ENCODE results near the gene RAB7A. TPM values are rescaled to one million over a fixed set of nuclear protein-coding genes. Genes with fewer than 3 reads are reported as not detected.
A peak's percentile ranks its signal among the peaks of the same experiment; 100 is the strongest.

RAB7A gene
- total and polyA plus RNA-seq, 2 of the 13 experiments (the other 11 are each of a cell fraction or from before 2014, with no cell fraction given), result 26.5 to 182 TPM

DNA sequence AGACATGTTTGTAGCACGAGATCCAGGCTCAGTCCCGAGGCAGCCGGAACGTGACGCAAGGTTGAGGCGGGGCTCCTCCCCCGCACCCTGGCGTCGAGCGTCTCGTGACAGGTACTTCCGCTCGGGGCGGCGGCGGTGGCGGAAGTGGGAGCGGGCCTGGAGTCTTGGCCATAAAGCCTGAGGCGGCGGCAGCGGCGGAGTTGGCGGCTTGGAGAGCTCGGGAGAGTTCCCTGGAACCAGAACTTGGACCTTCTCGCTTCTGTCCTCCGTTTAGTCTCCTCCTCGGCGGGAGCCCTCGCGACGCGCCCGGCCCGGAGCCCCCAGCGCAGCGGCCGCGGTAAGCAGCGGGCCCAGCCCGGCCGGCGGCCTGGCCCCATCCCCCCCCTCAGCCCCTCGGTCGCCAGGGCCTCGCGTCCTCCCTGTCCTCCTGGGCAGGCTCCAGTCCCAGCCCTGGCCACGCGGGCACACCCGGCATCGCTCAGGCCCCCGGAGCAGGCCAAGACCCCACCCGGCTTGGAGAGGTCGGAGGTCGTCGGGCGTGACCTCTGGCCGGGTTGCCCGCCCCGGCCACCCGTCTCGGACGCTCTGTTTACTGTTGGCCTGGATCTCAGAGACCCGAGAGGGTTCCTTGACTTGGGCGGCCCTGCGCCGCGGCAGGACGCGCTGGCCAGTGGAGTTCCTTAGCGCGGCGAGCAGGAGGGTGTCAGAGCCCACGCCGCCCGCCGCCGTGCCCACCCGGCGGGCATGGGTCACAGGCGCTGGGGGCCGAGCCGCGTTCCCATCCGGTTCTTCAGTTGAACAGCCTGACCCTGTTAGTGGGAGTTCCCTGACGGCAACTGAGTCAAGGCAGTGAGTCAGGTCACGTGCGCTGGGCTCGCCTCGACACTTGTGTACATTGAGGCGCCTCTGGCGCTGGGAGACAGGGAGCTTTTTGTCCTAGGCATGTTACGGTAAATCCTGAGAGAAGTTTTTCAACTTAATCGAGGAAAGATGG lies at the start of gene RAB7A (continued):
- TF ChIP-seq FOSL1 (CRISPR knock-in tag; IDR thresholded peaks at IDR 0.05; ENCODE audit: borderline replicate concordance) (no peak), GTF2F1 (IDR thresholded peaks at IDR 0.05; ENCODE audit: low read length) (0 out of 2 replicates have a peak, but pooled peaks have one; percentile 48), ZNF136 (CRISPR knock-in tag; IDR thresholded peaks at IDR 0.05; ENCODE audit: low read depth) (no peak), ZNF674 (CRISPR knock-in tag; IDR thresholded peaks at IDR 0.05; ENCODE audit: low read depth) (no peak), ZNF274 (CRISPR knock-in tag; IDR thresholded peaks at IDR 0.05) (peak; percentile 55; the same call in 1 of the 2 replicates), ZNF205 (CRISPR knock-in tag; IDR thresholded peaks at IDR 0.05) (no peak), ZFP36L2 (CRISPR knock-in tag; IDR thresholded peaks at IDR 0.05) (no peak), ZNF644 (CRISPR knock-in tag; IDR thresholded peaks at IDR 0.05; ENCODE audit: low read depth) (no peak), REXO4 (CRISPR knock-in tag; IDR thresholded peaks at IDR 0.05; ENCODE audit: borderline replicate concordance) (no peak), HNRNPH1 (optimal IDR thresholded peaks at IDR 0.05; ENCODE audit: low read depth, low read length) (peak; percentile 32), HDAC6 (IDR thresholded peaks at IDR 0.05; ENCODE audit: low read depth, low read length) (no peak), ARNT (IDR thresholded peaks at IDR 0.05) (no peak), ZMYM3 (CRISPR knock-in tag; IDR thresholded peaks at IDR 0.05) (peak; percentile 42; the same call in 1 of the 2 replicates), TBP (CRISPR knock-in tag; IDR thresholded peaks at IDR 0.05) (peak; percentile 49; the same call in 1 of the 2 replicates), SMC3 (IDR thresholded peaks at IDR 0.05; ENCODE audit: low read length) (no peak), RXRB (CRISPR knock-in tag; IDR thresholded peaks at IDR 0.05; ENCODE audit: borderline replicate concordance) (peak; percentile 73)
- TF ChIP-seq, protein P1, sequence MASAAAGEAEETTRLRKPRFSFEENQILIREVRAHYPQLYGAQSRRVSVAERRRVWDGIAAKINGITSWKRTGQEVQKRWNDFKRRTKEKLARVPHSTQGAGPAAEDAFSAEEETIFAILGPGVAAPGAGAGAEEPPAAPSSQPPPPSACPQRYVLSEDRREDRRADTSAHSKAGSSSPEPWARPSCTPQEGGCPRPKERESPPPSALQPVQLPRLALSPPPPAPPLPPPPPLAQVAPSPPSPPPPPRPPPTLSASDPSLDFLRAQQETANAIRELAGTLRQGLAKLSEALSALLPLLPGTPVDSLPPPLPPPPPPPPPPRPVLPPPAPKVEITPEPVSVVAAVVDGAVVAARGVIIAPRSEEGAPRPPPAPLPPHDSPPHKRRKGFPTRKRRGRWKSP (CRISPR knock-in tag; IDR thresholded peaks at IDR 0.05), result no peak
- TF ChIP-seq, protein P2, sequence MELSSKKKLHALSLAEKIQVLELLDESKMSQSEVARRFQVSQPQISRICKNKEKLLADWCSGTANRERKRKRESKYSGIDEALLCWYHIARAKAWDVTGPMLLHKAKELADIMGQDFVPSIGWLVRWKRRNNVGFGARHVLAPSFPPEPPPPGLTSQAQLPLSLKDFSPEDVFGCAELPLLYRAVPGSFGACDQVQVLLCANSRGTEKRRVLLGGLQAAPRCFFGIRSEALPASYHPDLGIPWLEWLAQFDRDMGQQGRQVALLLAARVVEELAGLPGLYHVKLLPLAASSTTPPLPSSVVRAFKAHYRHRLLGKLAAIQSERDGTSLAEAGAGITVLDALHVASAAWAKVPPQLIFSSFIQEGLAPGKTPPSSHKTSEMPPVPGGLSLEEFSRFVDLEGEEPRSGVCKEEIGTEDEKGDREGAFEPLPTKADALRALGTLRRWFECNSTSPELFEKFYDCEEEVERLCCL (CRISPR knock-in tag; IDR thresholded peaks at IDR 0.05; ENCODE audit: borderline replicate concordance), result no peak
- TF ChIP-seq, protein P3, sequence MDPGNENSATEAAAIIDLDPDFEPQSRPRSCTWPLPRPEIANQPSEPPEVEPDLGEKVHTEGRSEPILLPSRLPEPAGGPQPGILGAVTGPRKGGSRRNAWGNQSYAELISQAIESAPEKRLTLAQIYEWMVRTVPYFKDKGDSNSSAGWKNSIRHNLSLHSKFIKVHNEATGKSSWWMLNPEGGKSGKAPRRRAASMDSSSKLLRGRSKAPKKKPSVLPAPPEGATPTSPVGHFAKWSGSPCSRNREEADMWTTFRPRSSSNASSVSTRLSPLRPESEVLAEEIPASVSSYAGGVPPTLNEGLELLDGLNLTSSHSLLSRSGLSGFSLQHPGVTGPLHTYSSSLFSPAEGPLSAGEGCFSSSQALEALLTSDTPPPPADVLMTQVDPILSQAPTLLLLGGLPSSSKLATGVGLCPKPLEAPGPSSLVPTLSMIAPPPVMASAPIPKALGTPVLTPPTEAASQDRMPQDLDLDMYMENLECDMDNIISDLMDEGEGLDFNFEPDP (CRISPR knock-in tag; conservative IDR thresholded peaks at IDR 0.05), result no peak
- TF ChIP-seq, protein P4, sequence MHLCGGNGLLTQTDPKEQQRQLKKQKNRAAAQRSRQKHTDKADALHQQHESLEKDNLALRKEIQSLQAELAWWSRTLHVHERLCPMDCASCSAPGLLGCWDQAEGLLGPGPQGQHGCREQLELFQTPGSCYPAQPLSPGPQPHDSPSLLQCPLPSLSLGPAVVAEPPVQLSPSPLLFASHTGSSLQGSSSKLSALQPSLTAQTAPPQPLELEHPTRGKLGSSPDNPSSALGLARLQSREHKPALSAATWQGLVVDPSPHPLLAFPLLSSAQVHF (CRISPR knock-in tag; IDR thresholded peaks at IDR 0.05), result no peak
- TF ChIP-seq, protein P5, sequence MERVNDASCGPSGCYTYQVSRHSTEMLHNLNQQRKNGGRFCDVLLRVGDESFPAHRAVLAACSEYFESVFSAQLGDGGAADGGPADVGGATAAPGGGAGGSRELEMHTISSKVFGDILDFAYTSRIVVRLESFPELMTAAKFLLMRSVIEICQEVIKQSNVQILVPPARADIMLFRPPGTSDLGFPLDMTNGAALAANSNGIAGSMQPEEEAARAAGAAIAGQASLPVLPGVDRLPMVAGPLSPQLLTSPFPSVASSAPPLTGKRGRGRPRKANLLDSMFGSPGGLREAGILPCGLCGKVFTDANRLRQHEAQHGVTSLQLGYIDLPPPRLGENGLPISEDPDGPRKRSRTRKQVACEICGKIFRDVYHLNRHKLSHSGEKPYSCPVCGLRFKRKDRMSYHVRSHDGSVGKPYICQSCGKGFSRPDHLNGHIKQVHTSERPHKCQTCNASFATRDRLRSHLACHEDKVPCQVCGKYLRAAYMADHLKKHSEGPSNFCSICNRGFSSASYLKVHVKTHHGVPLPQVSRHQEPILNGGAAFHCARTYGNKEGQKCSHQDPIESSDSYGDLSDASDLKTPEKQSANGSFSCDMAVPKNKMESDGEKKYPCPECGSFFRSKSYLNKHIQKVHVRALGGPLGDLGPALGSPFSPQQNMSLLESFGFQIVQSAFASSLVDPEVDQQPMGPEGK (CRISPR knock-in tag; IDR thresholded peaks at IDR 0.05), result peak; percentile 51
- TF ChIP-seq, protein P6, sequence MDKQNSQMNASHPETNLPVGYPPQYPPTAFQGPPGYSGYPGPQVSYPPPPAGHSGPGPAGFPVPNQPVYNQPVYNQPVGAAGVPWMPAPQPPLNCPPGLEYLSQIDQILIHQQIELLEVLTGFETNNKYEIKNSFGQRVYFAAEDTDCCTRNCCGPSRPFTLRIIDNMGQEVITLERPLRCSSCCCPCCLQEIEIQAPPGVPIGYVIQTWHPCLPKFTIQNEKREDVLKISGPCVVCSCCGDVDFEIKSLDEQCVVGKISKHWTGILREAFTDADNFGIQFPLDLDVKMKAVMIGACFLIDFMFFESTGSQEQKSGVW (CRISPR knock-in tag; IDR thresholded peaks at IDR 0.05; ENCODE audit: borderline replicate concordance), result no peak
